Measurements from ENCODE around the gene MLYCD. TPM values are rescaled to one million over a fixed set of nuclear protein-coding genes. Genes with fewer than 3 reads are reported as not detected.
A peak's percentile ranks its signal among the peaks of the same experiment; 100 is the strongest.

The MLYCD gene
- total RNA-seq, 1 experiment from 2014 or later: 2.0 TPM

- Histone ChIP-seq H3K27ac (ENCODE audit: low read depth, low read length, poor library complexity, severe bottlenecking) (no peak overlapping the region), H3K9me3 (ENCODE audit: low read depth, low read length, poor library complexity, severe bottlenecking) (no peaks in the 10 kb centered on the region), H3K4me3 (ENCODE audit: low read depth, low read length, poor library complexity, severe bottlenecking) (no peak overlapping the region), H3K27me3 (replicated peaks; ENCODE audit: insufficient read depth, low read depth, low read length, poor library complexity) (peaks cover 4% of the 10 kb centered on the region), H3K4me1 (ENCODE audit: insufficient read depth, low read length, poor library complexity, severe bottlenecking) (peaks cover 4% of the 10 kb centered on the region), H3K36me3 (ENCODE audit: insufficient read depth, low read length, poor library complexity, severe bottlenecking) (no peaks in the 10 kb centered on the region)
- BruUV-seq (replicated peaks): no TSS peak
- DNase-seq (ENCODE audit: low spot score): no peak
- POLR2A ChIA-PET (ENCODE audit: low non-redundant PET): no interaction called here
- CTCF ChIA-PET: interaction anchor here (0.7 kb wide), 1 partner anchor 69 kb away, joined by 3 read pairs; no protein-coding TSS in a partner anchor
- intact Hi-C loops (cut with micrococcal nuclease; ENCODE audit: unreplicated experiment): no loop called here
- no peak for TF ChIP-seq CTCF (conservative IDR thresholded peaks at IDR 0.05; ENCODE audit: low read depth, low read length)
Observed at GRCh38 chr16:83895942-83896341, 3.0 kb upstream of the MLYCD start.

- Histone ChIP-seq H3K4me1 (ENCODE audit: insufficient read depth, low read length, poor library complexity, severe bottlenecking) (peaks cover 4% of the 10 kb centered on the region), H3K4me3 (ENCODE audit: low read depth, low read length, poor library complexity, severe bottlenecking) (peak overlapping the region; percentile 69), H3K36me3 (ENCODE audit: insufficient read depth, low read length, poor library complexity, severe bottlenecking) (no peaks in the 10 kb centered on the region), H3K9me3 (ENCODE audit: low read depth, low read length, poor library complexity, severe bottlenecking) (no peaks in the 10 kb centered on the region), H3K27me3 (replicated peaks; ENCODE audit: insufficient read depth, low read depth, low read length, poor library complexity) (peaks cover 4% of the 10 kb centered on the region), H3K27ac (ENCODE audit: low read depth, low read length, poor library complexity, severe bottlenecking) (no peak overlapping the region)
- intact Hi-C loops (cut with micrococcal nuclease; ENCODE audit: unreplicated experiment): no loop called here
- BruUV-seq (replicated peaks): no TSS peak
- DNase-seq (ENCODE audit: low spot score): peak; percentile 24
- POLR2A ChIA-PET (ENCODE audit: low non-redundant PET): no interaction called here
- CTCF ChIA-PET: no interaction called here
- no peak for TF ChIP-seq EZH2 (IDR thresholded peaks at IDR 0.05; ENCODE audit: borderline replicate concordance, low read depth, low read length, poor library complexity, severe bottlenecking)
- TF ChIP-seq CTCF (conservative IDR thresholded peaks at IDR 0.05; ENCODE audit: low read depth, low read length): no peak
Observed at GRCh38 chr16:83899272-83899897, 470 bp downstream of the MLYCD start.

- no peak overlapping the region for H3K27ac ChIP-seq (ENCODE audit: low read depth, low read length, poor library complexity, severe bottlenecking)
- BruUV-seq (replicated peaks): no TSS peak
- H3K9me3 ChIP-seq (ENCODE audit: low read depth, low read length, poor library complexity, severe bottlenecking): no peaks in the 10 kb centered on the region
- CTCF ChIA-PET: no interaction called here
- H3K27me3 ChIP-seq (replicated peaks; ENCODE audit: insufficient read depth, low read depth, low read length, poor library complexity): peaks cover 4% of the 10 kb centered on the region
- H3K4me1 ChIP-seq (ENCODE audit: insufficient read depth, low read length, poor library complexity, severe bottlenecking): peaks cover 4% of the 10 kb centered on the region
- TF ChIP-seq EZH2 (IDR thresholded peaks at IDR 0.05; ENCODE audit: borderline replicate concordance, low read depth, low read length, poor library complexity, severe bottlenecking): no peak
- no peak for TF ChIP-seq CTCF (conservative IDR thresholded peaks at IDR 0.05; ENCODE audit: low read depth, low read length)
- H3K36me3 ChIP-seq (ENCODE audit: insufficient read depth, low read length, poor library complexity, severe bottlenecking): no peaks in the 10 kb centered on the region
- H3K4me3 ChIP-seq (ENCODE audit: low read depth, low read length, poor library complexity, severe bottlenecking): peak overlapping the region; percentile 69
- POLR2A ChIA-PET (ENCODE audit: low non-redundant PET): no interaction called here
- intact Hi-C loops (cut with micrococcal nuclease; ENCODE audit: unreplicated experiment): no loop called here
- no peak for DNase-seq (ENCODE audit: low spot score)
Observed at GRCh38 chr16:83899978-83900377, 1.1 kb downstream of the MLYCD start.

All from A673 (cell line).